ENCODE data around the gene ZCCHC3.

DNA sequence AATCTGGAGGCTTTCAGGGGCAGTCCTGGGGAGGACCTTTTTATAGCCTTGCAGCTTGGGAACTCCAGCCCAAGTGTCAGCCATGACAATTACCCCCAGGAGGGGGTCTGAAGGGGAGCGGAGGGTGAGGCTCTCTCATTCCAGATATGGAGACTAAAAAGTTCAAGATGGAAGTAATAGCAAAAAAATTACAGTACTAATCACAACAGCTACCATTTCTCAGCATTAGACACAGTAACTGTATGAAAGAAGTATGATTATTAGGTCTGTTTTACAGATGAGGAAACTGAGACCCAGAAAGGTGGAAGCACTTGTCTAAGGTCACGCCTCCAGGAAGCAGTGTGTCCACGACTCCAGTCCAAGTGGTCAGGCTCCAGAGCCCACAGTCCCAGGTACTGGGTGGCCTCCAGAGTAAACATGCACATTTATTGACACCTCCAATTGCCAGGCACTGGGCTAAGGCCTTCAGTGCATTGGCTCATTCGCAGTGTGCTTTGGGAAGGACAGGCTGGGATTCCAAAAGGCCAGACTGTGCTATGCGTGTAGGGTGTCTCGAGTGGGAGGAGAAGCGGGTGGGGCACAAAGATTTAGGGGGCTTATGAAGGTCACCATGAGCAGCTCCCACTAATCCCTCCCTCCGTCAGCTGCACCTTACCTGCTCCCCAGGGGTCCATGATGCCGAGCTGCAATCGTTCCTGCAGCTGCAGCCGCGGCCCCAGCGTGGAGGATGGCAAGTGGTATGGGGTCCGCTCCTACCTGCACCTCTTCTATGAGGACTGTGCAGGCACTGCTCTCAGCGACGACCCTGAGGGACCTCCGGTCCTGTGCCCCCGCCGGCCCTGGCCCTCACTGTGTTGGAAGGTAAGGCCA is 51.8 kb downstream of the ZCCHC3 start:
- TF ChIP-seq POLR2AphosphoS5 (IDR thresholded peaks at IDR 0.05) = no peak
- TF ChIP-seq, protein P1, sequence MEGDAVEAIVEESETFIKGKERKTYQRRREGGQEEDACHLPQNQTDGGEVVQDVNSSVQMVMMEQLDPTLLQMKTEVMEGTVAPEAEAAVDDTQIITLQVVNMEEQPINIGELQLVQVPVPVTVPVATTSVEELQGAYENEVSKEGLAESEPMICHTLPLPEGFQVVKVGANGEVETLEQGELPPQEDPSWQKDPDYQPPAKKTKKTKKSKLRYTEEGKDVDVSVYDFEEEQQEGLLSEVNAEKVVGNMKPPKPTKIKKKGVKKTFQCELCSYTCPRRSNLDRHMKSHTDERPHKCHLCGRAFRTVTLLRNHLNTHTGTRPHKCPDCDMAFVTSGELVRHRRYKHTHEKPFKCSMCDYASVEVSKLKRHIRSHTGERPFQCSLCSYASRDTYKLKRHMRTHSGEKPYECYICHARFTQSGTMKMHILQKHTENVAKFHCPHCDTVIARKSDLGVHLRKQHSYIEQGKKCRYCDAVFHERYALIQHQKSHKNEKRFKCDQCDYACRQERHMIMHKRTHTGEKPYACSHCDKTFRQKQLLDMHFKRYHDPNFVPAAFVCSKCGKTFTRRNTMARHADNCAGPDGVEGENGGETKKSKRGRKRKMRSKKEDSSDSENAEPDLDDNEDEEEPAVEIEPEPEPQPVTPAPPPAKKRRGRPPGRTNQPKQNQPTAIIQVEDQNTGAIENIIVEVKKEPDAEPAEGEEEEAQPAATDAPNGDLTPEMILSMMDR (IDR thresholded peaks at IDR 0.05) = no peak

All from esophagus muscularis mucosa (tissue), 3 donors.